Caco-2 (cell line): ENCODE measurements around the gene ADRA2B. TPM values are rescaled to one million over a fixed set of nuclear protein-coding genes. Genes with fewer than 3 reads are reported as not detected.

ENCODE experiments used
- Bru-seq: library from RNA; stranded (reverse); fragments of 400-500 nt; gene quantifications from one replicate; lab custom pipeline; 2021; lab: Mats Ljungman, UMichigan
- BruChase-seq, 2 experiments: library from RNA; stranded (reverse); fragments of 400-500 nt; gene quantifications; one replicate each; lab custom pipeline; 2021; lab: Mats Ljungman, UMichigan
- BruUV-seq: library from RNA; stranded (reverse); fragments of 400-500 nt; replicated peaks from 2 replicates; lab custom pipeline; 2021; lab: Mats Ljungman, UMichigan
- CTCF ChIA-PET: fragments of 300-600 bp; sonication (Branson Sonifier 250); formaldehyde crosslinking; loops from one replicate; lab custom pipeline; 2022; ENCODE audit warnings: antibody characterized with exemption; lab: Charles Lee
- POLR2A ChIA-PET: fragments of 300-600 bp; sonication (Branson Sonifier 250); formaldehyde crosslinking; loops from one replicate; lab custom pipeline; 2022; ENCODE audit warnings: antibody characterized with exemption; lab: Charles Lee
- DNase-seq, 2 experiments: peaks; one replicate each; pipeline versions ENCODE4 v3.0.0 to v3.0.0-alpha.2; 2020 to 2022
- H3K27me3 ChIP-seq: replicated peaks from 2 replicates; pipeline ENCODE4 v1.6.0; 2011; ENCODE audit warnings: low read length; ENCODE audit not compliant: control insufficient read depth, insufficient read depth
- H3K36me3 ChIP-seq: 2 replicates; pipeline ENCODE4 v1.5.1; 2011; ENCODE audit warnings: low read length; ENCODE audit not compliant: control insufficient read depth, insufficient read depth
- H3K4me1 ChIP-seq: fragments of 250-450 bp; sonication (Bioruptor Pico); 2 replicates; pipeline ENCODE4 v1.5.1; 2020; ENCODE audit warnings: mild to moderate bottlenecking
- H3K4me3 ChIP-seq: 2 replicates; pipeline ENCODE4 v1.5.1; 2011; ENCODE audit warnings: low read depth, mild to moderate bottlenecking, control low read depth, low read length
- H3K9me3 ChIP-seq: fragments of 250-450 bp; sonication (Bioruptor Pico); 2 replicates; pipeline ENCODE4 v1.5.1; 2020; ENCODE audit warnings: mild to moderate bottlenecking, moderate library complexity
- H3K27ac Mint-ChIP-seq: one replicate; pipeline ENCODE4 v1.8.0; 2022; ENCODE audit warnings: mixed read lengths; ENCODE audit not compliant: unreplicated experiment
- H3K27me3 Mint-ChIP-seq: one replicate; pipeline ENCODE4 v1.8.0; 2022; ENCODE audit warnings: mixed read lengths; ENCODE audit not compliant: insufficient read depth, unreplicated experiment
- H3K36me3 Mint-ChIP-seq: one replicate; pipeline ENCODE4 v1.8.0; 2022; ENCODE audit warnings: mild to moderate bottlenecking, mixed read lengths; ENCODE audit not compliant: insufficient read depth, unreplicated experiment
- H3K4me1 Mint-ChIP-seq: one replicate; pipeline ENCODE4 v1.8.0; 2022; ENCODE audit warnings: low read depth, mixed read lengths; ENCODE audit not compliant: unreplicated experiment
- H3K4me3 Mint-ChIP-seq: one replicate; pipeline ENCODE4 v1.8.0; 2022; ENCODE audit warnings: mild to moderate bottlenecking, moderate library complexity, mixed read lengths; ENCODE audit not compliant: unreplicated experiment
- H3K9me3 Mint-ChIP-seq: one replicate; pipeline ENCODE4 v1.8.0; 2022; ENCODE audit warnings: mixed read lengths; ENCODE audit not compliant: unreplicated experiment
- intact Hi-C: fragments of 100-400 bp; cut with micrococcal nuclease; formaldehyde crosslinking; loops from one replicate; pipeline ENCODE4 v1.10.0; 2022; ENCODE audit not compliant: unreplicated experiment
- long read RNA-seq: library from polyadenylated mRNA; stranded (forward); transcript quantifications from one replicate; pipeline ENCODE4 v2.0.0, GENCODE V29; 2022
- total RNA-seq: library from RNA; stranded (reverse); gene quantifications from 2 replicates; pipeline ENCODE4 v1.2.3, GENCODE V29; 2022
- TF ChIP-seq, protein P1 (sequence below), 2 experiments: fragments of 200-600 bp in 1 of 2; IDR thresholded peaks; 1 replicate in 1 of 2; 2 replicates in 1 of 2; pipeline versions ENCODE4 v1.5.1 to v1.8.0; 2011 to 2022; ENCODE audit warnings: antibody characterized with exemption in 1 of 2, control low read depth in 1 of 2, inconsistent platforms in 1 of 2, low read depth in 1 of 2, low read length in 1 of 2, mild to moderate bottlenecking in 1 of 2, moderate library complexity in 1 of 2; ENCODE audit not compliant: insufficient read depth in 1 of 2, severe bottlenecking in 1 of 2, unreplicated experiment in 1 of 2

Gene ADRA2B
- total RNA-seq (0.12 and 0.20 TPM in 2 replicates), Bru-seq, nascent RNA (percentile 14 among the genes with signal in this experiment), BruChase-seq, experiment 1, labeled RNA remaining after a 2-hour chase (not detected), BruChase-seq, experiment 2, labeled RNA remaining after a 6-hour chase (percentile 28 among the genes with signal in this experiment)
- long read RNA-seq, partial matches to known transcripts: 0 of 1 reads
- long read RNA-seq, other reads (novel, unspliced or antisense): 0 of 1 reads

- POLR2A ChIA-PET: interaction anchor here (1.2 kb wide), 1 partner anchor 22 kb away, joined by 6 read pairs; the partner anchor contains the start of gene ASTL
- no TSS peak for BruUV-seq
- intact Hi-C loops: loop anchor here (10.0 kb wide), 2 partner anchors 92 to 122 kb away; partner anchors contain the start of gene ANKRD36C
- H3K9me3 Mint-ChIP-seq: no peaks in the 10 kb centered on the region
- TF ChIP-seq, protein P1, sequence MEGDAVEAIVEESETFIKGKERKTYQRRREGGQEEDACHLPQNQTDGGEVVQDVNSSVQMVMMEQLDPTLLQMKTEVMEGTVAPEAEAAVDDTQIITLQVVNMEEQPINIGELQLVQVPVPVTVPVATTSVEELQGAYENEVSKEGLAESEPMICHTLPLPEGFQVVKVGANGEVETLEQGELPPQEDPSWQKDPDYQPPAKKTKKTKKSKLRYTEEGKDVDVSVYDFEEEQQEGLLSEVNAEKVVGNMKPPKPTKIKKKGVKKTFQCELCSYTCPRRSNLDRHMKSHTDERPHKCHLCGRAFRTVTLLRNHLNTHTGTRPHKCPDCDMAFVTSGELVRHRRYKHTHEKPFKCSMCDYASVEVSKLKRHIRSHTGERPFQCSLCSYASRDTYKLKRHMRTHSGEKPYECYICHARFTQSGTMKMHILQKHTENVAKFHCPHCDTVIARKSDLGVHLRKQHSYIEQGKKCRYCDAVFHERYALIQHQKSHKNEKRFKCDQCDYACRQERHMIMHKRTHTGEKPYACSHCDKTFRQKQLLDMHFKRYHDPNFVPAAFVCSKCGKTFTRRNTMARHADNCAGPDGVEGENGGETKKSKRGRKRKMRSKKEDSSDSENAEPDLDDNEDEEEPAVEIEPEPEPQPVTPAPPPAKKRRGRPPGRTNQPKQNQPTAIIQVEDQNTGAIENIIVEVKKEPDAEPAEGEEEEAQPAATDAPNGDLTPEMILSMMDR (IDR thresholded peaks at IDR 0.05; ENCODE audit: insufficient read depth in 1 of 2, low read depth in 1 of 2, low read length in 1 of 2, severe bottlenecking in 1 of 2, unreplicated experiment in 1 of 2): no peak
- peaks cover 5% of the 10 kb centered on the region for H3K4me1 Mint-ChIP-seq
- no peak within 1 kb of the TSS for H3K27ac Mint-ChIP-seq
- H3K27me3 ChIP-seq: no peaks in the 10 kb centered on the region
- no peaks in the 10 kb centered on the region for H3K9me3 ChIP-seq
- peak within 1 kb of the TSS; percentile 64 for H3K4me3 ChIP-seq
- peak within 1 kb of the TSS; percentile 78 for H3K4me3 Mint-ChIP-seq
- peaks cover 22% of the 10 kb centered on the region for H3K27me3 Mint-ChIP-seq
- H3K36me3 ChIP-seq: no peaks in the 10 kb centered on the region
- CTCF ChIA-PET: interaction anchor here (0.6 to 2.2 kb wide), 16 partner anchors 8 to 151 kb away, joined by 3 to 12 read pairs (median 4); partner anchors contain the start of genes ASTL, DUSP2 and STARD7
- H3K4me1 ChIP-seq: peaks cover 14% of the 10 kb centered on the region
- DNase-seq: peak; percentile 79 to 83
- H3K36me3 Mint-ChIP-seq: no peaks in the 10 kb centered on the region
Observed at GRCh38 chr2:96116424-96116878, at the start of gene ADRA2B. Gene ADRA2B (minus strand): TSS chr2:96116571. CDS start chr2:96116149, 422 bp downstream.

DNA sequence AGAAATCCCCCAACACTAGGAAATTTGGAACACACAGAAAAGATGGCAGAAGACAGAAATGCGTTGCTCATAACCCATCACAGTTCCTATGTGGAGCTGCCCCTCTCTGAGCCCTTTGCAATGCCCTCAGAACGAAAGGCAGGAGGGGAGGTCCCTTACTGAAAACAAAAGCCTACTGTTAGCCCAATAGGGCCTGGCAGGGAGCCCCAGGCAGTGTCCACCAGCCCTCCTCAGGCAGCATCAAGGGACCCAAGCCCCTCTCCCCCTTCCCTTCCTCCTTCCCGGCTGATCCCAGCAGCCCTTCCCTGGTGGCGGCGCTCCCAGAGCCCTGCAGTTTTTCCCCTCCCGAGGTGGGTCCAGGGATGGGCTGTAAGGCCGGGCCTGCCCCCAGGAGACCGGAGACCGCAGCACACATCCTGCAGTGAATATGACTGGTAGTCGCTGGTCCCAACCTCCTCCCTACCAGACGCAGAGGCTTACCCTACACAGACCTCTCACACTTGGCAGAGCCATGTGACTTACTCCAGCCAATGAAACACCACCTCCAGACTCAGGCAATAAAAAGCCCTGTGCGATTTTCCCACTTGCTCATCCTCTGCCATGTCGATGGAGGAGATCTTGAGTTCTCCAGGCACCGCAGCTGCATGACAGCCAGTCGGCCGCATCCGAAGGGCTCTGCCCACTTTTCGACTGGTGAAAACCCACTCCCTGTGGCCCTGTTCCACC, 48.3 kb upstream of the ADRA2B start:
- Histone ChIP-seq H3K4me3 (no peak overlapping the region), H3K27me3 (no peaks in the 10 kb centered on the region), H3K36me3 (no peaks in the 10 kb centered on the region), H3K9me3 (no peaks in the 10 kb centered on the region), H3K4me1 (no peaks in the 10 kb centered on the region)
- ChIA-PET CTCF (no interaction called here), POLR2A (no interaction called here)
- Mint-ChIP-seq H3K36me3 (no peaks in the 10 kb centered on the region), H3K4me3 (no peak overlapping the region), H3K4me1 (peaks cover 7% of the 10 kb centered on the region), H3K9me3 (no peaks in the 10 kb centered on the region), H3K27me3 (no peaks in the 10 kb centered on the region), H3K27ac (no peak overlapping the region)
- intact Hi-C loops: no loop called here
- BruUV-seq: no TSS peak
- DNase-seq: no peak
- TF ChIP-seq, protein P1 (IDR thresholded peaks at IDR 0.05; ENCODE audit: insufficient read depth in 1 of 2, low read depth in 1 of 2, low read length in 1 of 2, severe bottlenecking in 1 of 2, unreplicated experiment in 1 of 2): no peak

DNA sequence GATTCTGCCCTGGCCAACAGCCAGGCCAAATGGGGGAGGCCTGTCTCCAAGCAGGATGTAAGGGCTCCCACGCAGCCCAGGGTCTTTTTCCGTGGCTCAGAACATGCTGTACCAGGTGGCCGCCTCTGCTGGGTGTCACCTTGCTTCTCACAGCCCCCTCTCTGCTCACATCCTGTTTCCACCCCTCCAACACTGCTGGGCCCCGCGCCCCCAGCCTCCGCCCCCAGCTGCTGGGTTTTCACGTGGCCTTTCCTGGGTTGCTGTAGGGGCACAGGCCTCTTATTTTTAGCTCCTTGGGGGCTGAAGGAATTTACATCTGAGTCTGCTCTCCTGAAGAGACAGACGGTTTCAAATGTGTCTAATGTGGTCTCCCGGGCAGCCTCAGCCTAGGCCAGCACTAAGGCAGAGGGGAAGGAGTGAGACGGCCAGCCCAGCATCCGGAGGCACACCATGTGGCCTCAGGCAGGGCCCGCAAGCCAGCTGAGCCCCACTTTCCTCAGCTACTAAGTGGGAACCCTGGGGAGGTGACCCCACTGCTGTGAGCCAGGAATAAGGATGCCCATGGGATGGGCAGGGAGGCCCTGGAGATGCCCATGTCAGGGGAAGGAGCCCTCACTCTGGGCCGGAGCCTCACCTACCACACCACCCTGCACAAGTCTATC, 47.5 kb upstream of the ADRA2B start:
- ChIA-PET CTCF (no interaction called here), POLR2A (no interaction called here)
- BruUV-seq: no TSS peak
- no peaks in the 10 kb centered on the region for H3K36me3 Mint-ChIP-seq
- no peak overlapping the region for H3K4me3 ChIP-seq
- DNase-seq: no peak
- H3K27me3 Mint-ChIP-seq: no peaks in the 10 kb centered on the region
- H3K4me1 ChIP-seq: no peaks in the 10 kb centered on the region
- H3K27ac Mint-ChIP-seq: no peak overlapping the region
- TF ChIP-seq, protein P1 (IDR thresholded peaks at IDR 0.05; ENCODE audit: insufficient read depth in 1 of 2, low read depth in 1 of 2, low read length in 1 of 2, severe bottlenecking in 1 of 2, unreplicated experiment in 1 of 2): no peak
- no peaks in the 10 kb centered on the region for H3K27me3 ChIP-seq
- H3K4me3 Mint-ChIP-seq: no peak overlapping the region
- no peaks in the 10 kb centered on the region for H3K9me3 Mint-ChIP-seq
- no peaks in the 10 kb centered on the region for H3K9me3 ChIP-seq
- no peaks in the 10 kb centered on the region for H3K36me3 ChIP-seq
- intact Hi-C loops: no loop called here
- H3K4me1 Mint-ChIP-seq: peaks cover 7% of the 10 kb centered on the region
